OCI-LY3 (cell line): ENCODE data around the gene DDX41.

ENCODE experiments used
- H2AFZ ChIP-seq: fragments of 200-600, 300-600 bp; shearing (Covaris generic); 2 replicates; pipeline ENCODE4 v1.6.0; 2014; ENCODE audit warnings: antibody characterized with exemption, low read depth, low read length
- H3K27ac ChIP-seq: fragments of 200-600, 300-600 bp; sonication (generic); 2 replicates; pipeline ENCODE4 v1.5.1; 2014; ENCODE audit warnings: mild to moderate bottlenecking, low read length, moderate library complexity, mixed read lengths
- H3K27me3 ChIP-seq: fragments of 200-600, 300-600 bp; sonication (generic); 2 replicates; pipeline ENCODE4 v1.6.1; 2014; ENCODE audit warnings: low read depth, low read length, mixed read lengths
- H3K36me3 ChIP-seq: fragments of 200-600, 300-600 bp; sonication (generic); replicated peaks from 2 replicates; pipeline ENCODE3; 2014; ENCODE audit warnings: low read depth, low read length, mixed read lengths
- H3K4me1 ChIP-seq: fragments of 300-600, 200-600 bp; sonication (generic); 2 replicates; pipeline ENCODE4 v1.6.1; 2014; ENCODE audit warnings: low read length, mixed read lengths
- H3K4me2 ChIP-seq: fragments of 200-600, 300-600 bp; sonication (generic); 2 replicates; pipeline ENCODE4 v1.6.1; 2014; ENCODE audit warnings: low read length, mixed read lengths
- H3K4me3 ChIP-seq: fragments of 300-600, 200-600 bp; sonication (generic); 2 replicates; pipeline ENCODE4 v1.5.1; 2014; ENCODE audit warnings: antibody characterized with exemption, mild to moderate bottlenecking, low read length, moderate library complexity
- H3K79me2 ChIP-seq: fragments of 300-600, 200-600 bp; shearing (Covaris generic); 2 replicates; pipeline ENCODE4 v1.6.1; 2014; ENCODE audit warnings: mild to moderate bottlenecking, low read length, mixed read lengths
- H3K9ac ChIP-seq: fragments of 300-600, 200-600 bp; shearing (Covaris generic); 2 replicates; pipeline ENCODE4 v1.6.0; 2014; ENCODE audit warnings: mild to moderate bottlenecking, low read length, moderate library complexity
- H3K9me3 ChIP-seq: fragments of 200-600, 300-600 bp; shearing (Covaris generic); 2 replicates; pipeline ENCODE4 v1.6.1; 2014; ENCODE audit warnings: low read length, mixed read lengths; ENCODE audit not compliant: insufficient read depth
- H4K20me1 ChIP-seq: fragments of 200-600, 300-600 bp; sonication (generic); 2 replicates; pipeline ENCODE4 v1.6.1; 2016; ENCODE audit warnings: low read length, mixed read lengths; ENCODE audit not compliant: insufficient read depth
- CTCF ChIP-seq: fragments of 200-600, 300-600 bp; sonication (generic); IDR thresholded peaks from 2 replicates; pipeline ENCODE4 v1.5.1; 2014; ENCODE audit warnings: antibody characterized with exemption, low read length, low read depth
- EZH2phosphoT487 ChIP-seq: fragments of 200-600 bp; shearing (Covaris generic); IDR thresholded peaks from 2 replicates; pipeline ENCODE4 v1.6.1; 2018; ENCODE audit warnings: antibody characterized with exemption, mixed run types, low read depth

Gene DDX41

DNA sequence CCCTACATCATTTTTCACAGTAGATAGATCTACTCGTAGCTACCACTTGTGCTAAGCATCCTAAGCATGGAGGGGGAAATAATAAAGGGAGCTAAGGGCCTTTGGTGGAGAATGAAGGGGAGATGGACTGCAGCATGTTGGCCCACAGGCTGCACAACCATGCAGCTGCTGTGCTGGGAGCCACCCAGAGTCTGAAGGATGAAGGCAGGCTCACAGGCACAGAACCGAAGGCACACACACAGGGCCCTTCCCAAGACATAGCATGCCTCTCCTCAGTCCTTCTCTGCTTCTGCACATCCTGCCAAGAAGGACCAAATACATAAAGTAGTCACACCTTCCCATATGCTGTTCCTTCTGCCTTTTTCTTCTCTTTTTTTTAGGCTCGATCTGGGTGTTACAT is 31.0 kb upstream of the DDX41 start:
- no peak overlapping the region for H3K9ac ChIP-seq
- no peak for TF ChIP-seq CTCF

DNA sequence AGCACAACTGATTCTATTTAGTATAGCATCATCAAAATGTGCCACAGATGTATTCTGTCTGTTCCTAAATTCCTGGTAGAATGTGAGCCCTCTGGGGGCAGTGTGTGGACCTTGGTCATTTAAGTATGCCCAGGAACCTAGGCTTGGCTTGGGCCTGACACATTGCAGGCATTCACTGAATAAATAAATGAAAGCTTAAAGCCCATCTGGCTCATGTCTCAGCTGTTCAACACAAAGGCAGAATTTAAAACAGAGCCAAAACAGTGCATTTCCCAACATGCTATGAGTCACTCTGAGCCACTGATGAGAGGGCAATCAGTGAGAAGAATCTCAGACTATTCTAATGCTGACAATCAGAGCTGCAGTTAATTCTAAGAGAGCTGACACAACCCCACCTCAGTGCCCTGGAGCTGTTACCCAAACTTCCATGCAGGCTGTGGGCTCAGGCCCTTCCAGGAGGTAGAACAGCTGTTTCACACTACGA is 29.5 kb upstream of the DDX41 start:
- H3K9me3 ChIP-seq = no peaks in the 10 kb centered on the region
- H3K27ac ChIP-seq = no peak overlapping the region
- TF ChIP-seq CTCF = no peak
- no peak for TF ChIP-seq EZH2phosphoT487
- no peak overlapping the region for H3K9ac ChIP-seq
- H3K36me3 ChIP-seq = peaks cover 15% of the 10 kb centered on the region
- no peak overlapping the region for H3K4me3 ChIP-seq
- H3K4me1 ChIP-seq = no peaks in the 10 kb centered on the region
- no peaks in the 10 kb centered on the region for H3K27me3 ChIP-seq
- H3K4me2 ChIP-seq = no peak overlapping the region
- H4K20me1 ChIP-seq = peaks cover 43% of the 10 kb centered on the region
- peaks cover 65% of the 10 kb centered on the region for H3K79me2 ChIP-seq
- no peak overlapping the region for H2AFZ ChIP-seq

More for the DNA sequence above, 31.0 kb upstream of the DDX41 start:
- Histone ChIP-seq H3K36me3 (peaks cover 18% of the 10 kb centered on the region), H3K4me3 (no peak overlapping the region), H2AFZ (no peak overlapping the region), H3K4me1 (peaks cover 2% of the 10 kb centered on the region; the same call in 1 of the 2 replicates), H3K9me3 (no peaks in the 10 kb centered on the region), H3K27ac (no peak overlapping the region), H3K4me2 (no peak overlapping the region), H3K79me2 (peaks cover 67% of the 10 kb centered on the region), H3K27me3 (no peaks in the 10 kb centered on the region), H4K20me1 (peaks cover 32% of the 10 kb centered on the region)

DNA sequence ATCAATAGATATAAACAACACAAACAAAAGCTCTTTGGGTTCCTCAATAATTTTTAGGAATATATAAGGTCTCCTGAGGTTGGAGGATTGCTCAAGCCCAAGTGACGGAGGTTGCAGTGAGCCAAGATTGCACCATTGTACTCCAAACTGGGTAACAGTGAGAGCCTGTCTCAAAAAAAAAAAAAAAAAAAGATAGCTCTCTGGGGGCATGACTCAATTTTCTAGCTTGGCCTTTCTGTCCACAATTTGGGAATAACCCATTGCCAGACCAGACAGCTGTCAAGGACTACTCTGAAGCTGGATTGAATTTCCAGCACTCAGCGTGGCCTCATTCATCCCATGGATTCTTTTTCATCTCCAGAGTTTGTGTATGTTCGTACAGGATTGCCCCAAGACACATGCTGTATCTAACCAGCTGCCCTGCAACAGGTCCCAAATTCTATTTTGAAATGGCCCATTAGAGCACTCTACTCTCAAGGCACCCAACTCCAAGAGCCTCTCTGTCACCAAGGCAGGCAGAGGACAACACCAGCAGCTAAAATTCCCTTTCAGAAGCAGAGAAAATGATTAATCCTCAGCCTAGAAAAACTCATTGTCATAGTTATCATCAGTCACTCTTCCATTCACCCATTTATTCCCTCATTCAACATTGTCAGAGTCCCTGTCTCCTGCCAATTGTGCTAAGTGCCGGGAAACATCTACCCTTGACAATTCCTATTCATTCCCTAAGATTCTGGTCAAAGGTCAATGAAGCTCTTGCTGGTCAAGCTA is 28.9 kb upstream of the DDX41 start:
- Histone ChIP-seq H4K20me1 (peaks cover 43% of the 10 kb centered on the region), H3K9ac (no peak overlapping the region), H3K4me3 (no peak overlapping the region), H3K9me3 (no peaks in the 10 kb centered on the region), H3K27ac (no peak overlapping the region), H3K36me3 (peaks cover 14% of the 10 kb centered on the region), H2AFZ (no peak overlapping the region), H3K4me1 (no peaks in the 10 kb centered on the region), H3K27me3 (no peaks in the 10 kb centered on the region), H3K4me2 (no peak overlapping the region), H3K79me2 (peaks cover 70% of the 10 kb centered on the region)
- TF ChIP-seq CTCF (no peak), EZH2phosphoT487 (no peak)

DNA sequence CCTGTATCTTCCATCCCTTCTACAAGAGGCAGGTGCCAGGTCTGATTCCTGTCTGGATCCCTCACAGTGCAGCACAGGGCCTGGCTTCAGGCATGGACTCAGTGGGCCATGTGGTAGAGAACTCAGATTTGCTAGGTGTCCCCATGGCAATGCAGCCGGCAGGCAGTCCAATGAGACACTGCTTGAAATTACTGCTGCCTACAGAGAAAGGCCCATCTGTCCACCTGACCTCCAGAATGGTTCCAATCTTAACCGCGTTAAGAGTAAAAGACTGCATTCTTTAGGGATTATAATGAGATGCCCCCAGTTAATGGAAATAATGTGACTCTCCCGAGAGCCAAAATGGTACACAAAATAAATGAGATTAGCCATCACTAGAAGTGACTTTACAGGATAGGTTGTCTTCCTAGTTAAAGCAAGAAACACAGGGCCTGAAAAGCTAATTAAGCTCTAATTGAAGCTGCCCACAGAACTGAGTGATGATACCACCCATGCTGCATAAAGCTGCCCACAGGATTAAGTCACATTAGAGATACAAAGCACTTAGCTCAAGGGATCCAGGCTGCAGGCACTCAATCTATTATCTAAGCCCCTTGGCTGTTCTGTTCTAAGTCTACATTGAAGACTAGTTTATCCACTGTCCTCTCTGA is 26.2 kb upstream of the DDX41 start:
- H3K79me2 ChIP-seq = peaks cover 63% of the 10 kb centered on the region
- H3K27ac ChIP-seq = no peak overlapping the region
- H3K27me3 ChIP-seq = no peaks in the 10 kb centered on the region
- H4K20me1 ChIP-seq = peaks cover 44% of the 10 kb centered on the region
- no peaks in the 10 kb centered on the region for H3K9me3 ChIP-seq
- TF ChIP-seq CTCF (no peak), EZH2phosphoT487 (no peak)
- H2AFZ ChIP-seq = no peak overlapping the region
- H3K4me2 ChIP-seq = no peak overlapping the region
- H3K9ac ChIP-seq = no peak overlapping the region
- H3K4me1 ChIP-seq = no peaks in the 10 kb centered on the region
- no peak overlapping the region for H3K4me3 ChIP-seq
- H3K36me3 ChIP-seq = peaks cover 19% of the 10 kb centered on the region
